GM12865 (cell line): ENCODE results near the gene ATP1B2.

ENCODE experiments used
- DNase-seq: peaks from one replicate; pipeline ENCODE4 v3.0.0; 2010; ENCODE audit warnings: low read depth
- H3K4me3 ChIP-seq: 2 replicates; pipeline ENCODE4 v1.5.1; 2011; ENCODE audit warnings: mild to moderate bottlenecking, low read depth, low read length, control low read depth
- CTCF ChIP-seq: IDR thresholded peaks from 2 replicates; pipeline ENCODE4 v1.5.1; 2011; ENCODE audit warnings: low read length, control low read depth, low read depth, inconsistent platforms; ENCODE audit not compliant: insufficient read depth; ENCODE audit errors: missing control alignments

The ATP1B2 gene

DNA sequence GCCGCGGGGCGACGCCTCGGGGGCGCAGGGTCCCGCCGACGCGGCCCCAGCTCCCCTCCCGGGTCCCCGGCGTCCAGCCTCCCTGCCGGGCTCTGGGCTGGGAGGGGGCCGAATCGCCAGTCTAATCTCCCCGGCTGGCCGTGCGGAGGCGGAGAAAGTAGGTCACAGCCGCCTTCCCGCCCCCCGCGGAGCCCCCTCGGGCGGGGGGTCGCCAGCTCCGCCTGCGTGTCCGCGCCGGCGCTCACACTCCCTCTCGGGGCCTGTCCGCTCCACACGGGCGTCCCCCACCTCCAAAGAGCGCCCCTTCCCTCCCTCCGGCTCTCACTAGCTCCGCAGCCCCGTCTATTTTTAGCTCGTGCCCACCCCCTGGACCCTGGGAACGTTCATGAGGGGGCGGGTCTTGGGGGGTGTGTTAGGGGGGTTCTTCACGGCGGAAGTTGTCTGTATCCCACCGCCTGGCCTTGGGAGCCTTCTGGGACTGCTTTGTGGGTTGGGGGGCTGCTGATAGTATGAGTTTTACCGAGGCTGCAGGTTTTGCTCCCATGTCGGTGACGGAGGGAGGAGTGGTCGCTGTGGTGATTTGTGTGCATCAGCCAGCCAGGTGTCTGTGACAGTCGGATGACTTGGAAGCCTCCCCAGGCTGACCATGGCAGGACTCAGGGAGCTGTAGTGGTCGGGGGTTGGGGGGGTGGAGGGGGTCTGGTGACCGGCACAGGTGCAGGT is 1.1 kb downstream of the ATP1B2 start:
- H3K4me3 ChIP-seq, result no peak overlapping the region
- DNase-seq, result no peak
- TF ChIP-seq CTCF, result no peak

DNA sequence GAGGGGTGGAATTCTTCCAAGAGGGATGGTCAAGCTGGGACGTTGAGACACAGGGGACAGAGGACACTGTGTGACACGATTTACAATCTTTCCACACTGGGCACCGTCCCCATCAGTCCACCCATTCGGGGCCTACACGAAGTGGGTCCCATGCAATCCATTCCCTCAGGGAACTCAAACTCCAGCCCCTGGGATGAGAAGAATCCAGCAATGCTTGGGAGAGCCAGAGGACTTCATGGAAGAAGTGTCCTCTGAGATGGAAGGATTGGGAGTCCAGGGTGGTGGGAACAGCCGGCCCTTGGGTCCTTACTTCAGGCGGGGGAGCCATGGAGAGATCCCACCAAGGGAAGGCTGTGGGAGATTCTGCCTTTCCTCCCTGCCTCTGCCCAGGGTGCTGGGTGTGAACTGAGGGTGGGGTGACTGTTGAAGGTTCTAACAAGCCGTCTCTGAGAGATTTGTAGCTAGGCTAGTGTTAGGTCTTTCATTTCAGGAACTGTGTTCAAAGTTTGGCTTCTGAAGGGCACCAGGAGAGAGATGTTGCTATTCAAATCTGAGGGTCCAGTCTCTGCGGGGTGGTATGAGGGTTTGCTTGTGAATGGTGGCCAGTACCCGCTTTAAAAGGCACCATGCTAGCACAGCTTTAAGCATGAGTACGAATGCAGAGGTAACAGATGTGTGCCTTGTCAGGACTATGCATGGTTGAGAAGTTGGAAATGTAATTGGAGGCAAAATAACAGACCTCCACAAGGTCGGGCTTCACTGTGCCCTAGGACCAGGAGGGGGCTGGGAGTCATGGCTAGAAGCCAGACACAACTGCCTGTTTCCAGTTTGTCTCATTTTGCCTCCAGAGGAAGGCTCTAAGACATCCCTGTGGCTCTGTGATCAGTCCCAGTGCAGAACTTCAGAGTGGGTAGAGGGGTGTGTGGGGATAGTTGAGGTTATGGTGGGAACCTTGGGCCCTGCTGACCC is 1.9 kb downstream of the ATP1B2 start:
- H3K4me3 ChIP-seq, result no peak overlapping the region
- no peak for TF ChIP-seq CTCF
- DNase-seq, result no peak

GRCh38 chr17:7654832-7655540 is 4.3 kb downstream of the ATP1B2 start:
- DNase-seq, result no peak
- no peak for TF ChIP-seq CTCF
- no peak overlapping the region for H3K4me3 ChIP-seq

DNA sequence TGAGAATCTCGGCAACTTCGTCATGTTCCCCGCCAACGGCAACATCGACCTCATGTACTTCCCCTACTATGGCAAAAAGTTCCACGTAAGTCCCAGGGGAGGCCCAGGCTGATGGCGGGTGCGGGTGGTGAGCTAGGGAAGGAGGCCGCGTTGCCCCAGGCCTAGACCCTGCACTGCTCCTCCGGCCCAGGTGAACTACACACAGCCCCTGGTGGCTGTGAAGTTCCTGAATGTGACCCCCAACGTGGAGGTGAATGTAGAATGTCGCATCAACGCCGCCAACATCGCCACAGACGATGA is 4.8 kb downstream of the ATP1B2 start:
- peak; percentile 40 for DNase-seq
- TF ChIP-seq CTCF, result no peak
- H3K4me3 ChIP-seq, result no peak overlapping the region

DNA sequence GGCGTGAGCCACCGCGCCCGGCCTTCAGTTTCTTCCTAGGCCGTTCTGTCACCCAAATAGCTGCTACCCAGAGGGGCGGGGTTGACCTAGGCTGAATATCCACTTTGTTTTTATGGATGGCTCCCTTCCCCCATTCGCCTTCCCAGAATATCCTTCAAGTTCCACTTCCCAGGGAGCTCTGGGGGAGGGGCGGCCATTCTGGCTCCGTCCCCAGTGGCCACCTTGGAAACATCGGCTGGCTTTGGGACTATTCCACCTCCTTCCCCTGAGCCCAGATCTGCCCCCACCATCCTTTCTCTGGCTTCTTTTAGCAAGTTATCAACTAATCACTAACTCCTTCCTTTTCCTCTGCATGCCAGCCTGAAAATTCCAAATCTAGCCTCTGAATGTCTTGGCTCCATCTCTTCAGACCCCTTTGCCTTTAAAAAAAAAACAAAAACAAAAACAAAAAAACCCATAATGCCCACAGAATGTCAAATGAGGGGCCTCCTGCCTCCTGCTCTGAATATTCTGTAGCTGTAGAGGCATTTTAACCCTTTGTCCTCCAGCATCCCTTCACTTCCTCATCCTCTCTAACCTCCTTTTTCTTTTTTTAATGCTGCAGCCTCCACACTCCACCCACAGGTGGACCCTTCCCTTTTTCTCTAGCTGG is 6.4 kb downstream of the ATP1B2 start:
- TF ChIP-seq CTCF, result no peak
- no peak overlapping the region for H3K4me3 ChIP-seq
- no peak for DNase-seq

- H3K4me3 ChIP-seq, result no peak overlapping the region
- DNase-seq, result no peak
- TF ChIP-seq CTCF, result no peak
Measured at GRCh38 chr17:7667656-7668406, 17.1 kb downstream of the ATP1B2 start.
